Measurements from ENCODE around the gene TLN1. TPM values are rescaled to one million over a fixed set of nuclear protein-coding genes. Genes with fewer than 3 reads are reported as not detected.

TLN1 gene
- total and polyA plus RNA-seq, 11 donors: 152 to 373 (median 257) TPM

DNA sequence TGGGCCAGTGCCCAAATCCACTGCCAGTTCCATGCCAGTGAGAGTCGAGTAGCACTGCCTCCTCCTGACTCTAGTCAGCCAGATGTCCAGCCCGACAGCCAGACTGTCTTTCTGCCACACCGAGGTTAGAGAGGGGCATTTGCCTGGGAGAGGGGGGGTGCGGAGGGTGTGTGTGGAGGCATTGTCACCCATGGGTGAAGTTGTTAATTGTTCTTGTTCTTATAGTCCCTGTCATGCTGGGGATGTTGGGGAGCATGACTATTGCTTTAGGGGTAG lies 18.2 kb upstream of the TLN1 start:
- Histone ChIP-seq H3K27me3 (no peaks in the 10 kb centered on the region), H3K4me3 (peak overlapping the region in 8 of 12 donors; percentile 71 to 99 (median 92)), H3K27ac (peak overlapping the region; percentile 92 to 99 (median 97)), H3K4me1 (peaks cover 2 to 50% (median 38%) of the 10 kb centered on the region in 12 donors), H3K9me3 (no peaks in the 10 kb centered on the region), H3K36me3 (peaks cover 0 to 58% (median 49%) of the 10 kb centered on the region in 9 donors)
- no peak for DNase-seq
- intact Hi-C loops (cut with DNase I): loop anchor here in 1 of 10 donors (10.0 kb wide), 1 partner anchor 65 kb away; the partner anchor contains the start of genes HINT2 and SPAG8
- WGBS, 4 donors: 39 to 57% (median 54%) methylated on average over 4 of the region's 4 CpGs
- peak in 1 of 4 donors; percentile 5 for ATAC-seq
- TF ChIP-seq POLR2A (IDR thresholded peaks at IDR 0.05): no peak
- TF ChIP-seq, protein P1, sequence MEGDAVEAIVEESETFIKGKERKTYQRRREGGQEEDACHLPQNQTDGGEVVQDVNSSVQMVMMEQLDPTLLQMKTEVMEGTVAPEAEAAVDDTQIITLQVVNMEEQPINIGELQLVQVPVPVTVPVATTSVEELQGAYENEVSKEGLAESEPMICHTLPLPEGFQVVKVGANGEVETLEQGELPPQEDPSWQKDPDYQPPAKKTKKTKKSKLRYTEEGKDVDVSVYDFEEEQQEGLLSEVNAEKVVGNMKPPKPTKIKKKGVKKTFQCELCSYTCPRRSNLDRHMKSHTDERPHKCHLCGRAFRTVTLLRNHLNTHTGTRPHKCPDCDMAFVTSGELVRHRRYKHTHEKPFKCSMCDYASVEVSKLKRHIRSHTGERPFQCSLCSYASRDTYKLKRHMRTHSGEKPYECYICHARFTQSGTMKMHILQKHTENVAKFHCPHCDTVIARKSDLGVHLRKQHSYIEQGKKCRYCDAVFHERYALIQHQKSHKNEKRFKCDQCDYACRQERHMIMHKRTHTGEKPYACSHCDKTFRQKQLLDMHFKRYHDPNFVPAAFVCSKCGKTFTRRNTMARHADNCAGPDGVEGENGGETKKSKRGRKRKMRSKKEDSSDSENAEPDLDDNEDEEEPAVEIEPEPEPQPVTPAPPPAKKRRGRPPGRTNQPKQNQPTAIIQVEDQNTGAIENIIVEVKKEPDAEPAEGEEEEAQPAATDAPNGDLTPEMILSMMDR (IDR thresholded peaks at IDR 0.05): no peak

DNA sequence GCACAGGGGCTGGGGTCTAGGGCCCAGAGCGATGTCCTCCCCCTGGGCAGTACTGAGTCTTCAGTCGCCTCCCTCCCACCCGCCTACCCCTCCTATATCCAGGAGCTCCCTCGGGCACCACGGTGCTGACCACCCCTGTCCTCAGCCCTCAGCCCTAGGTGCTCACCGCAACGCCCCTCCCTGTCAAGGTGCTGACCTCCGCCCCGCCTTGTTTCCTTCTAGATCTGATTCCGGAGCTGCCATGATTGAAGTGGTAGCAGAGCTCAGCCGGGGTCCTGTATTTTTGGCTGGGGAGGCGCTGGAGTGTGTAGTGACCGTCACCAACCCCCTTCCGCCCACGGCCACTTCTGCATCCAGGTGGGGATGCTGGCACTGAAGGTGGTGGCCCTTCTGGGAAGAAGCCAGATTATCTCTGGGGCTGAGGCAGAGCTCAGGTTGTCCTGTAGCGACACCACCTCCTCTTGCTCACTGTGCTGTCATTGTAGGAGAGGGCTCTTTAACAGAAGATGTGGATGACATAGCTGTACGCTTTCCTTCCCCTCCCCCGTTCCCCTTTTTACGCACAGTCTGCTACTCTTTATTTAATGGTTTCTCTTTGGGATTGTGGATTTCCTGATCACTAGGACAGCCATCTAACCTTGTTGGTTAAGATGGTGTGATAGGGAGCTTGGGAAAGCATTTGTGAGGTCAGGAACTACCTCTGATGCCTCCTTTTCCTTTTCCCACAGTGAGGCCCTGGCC lies 17.7 kb upstream of the TLN1 start:
- peaks cover 0 to 58% (median 49%) of the 10 kb centered on the region in 9 donors for H3K36me3 ChIP-seq
- intact Hi-C loops (cut with DNase I): loop anchor here in 4 of 10 donors (2.0 to 10.0 kb wide), 4 partner anchors 17 to 92 kb away; partner anchors contain the start of genes CREB3 (in 3 of the 4), TLN1 (in 3 of the 4), CCDC107 (in 2 of the 4) and RMRP (in 2 of the 4)
- no peaks in the 10 kb centered on the region for H3K27me3 ChIP-seq
- 4 to 9% (median 6%) methylated on average over 17 to 19 of the region's 19 CpGs for WGBS, 4 donors
- DNase-seq (peak in 3 of 5 donors; percentile 33 to 59 (median 51)), ATAC-seq (peak; percentile 9 to 44 (median 30))
- peak overlapping the region; percentile 92 to 99 (median 97) for H3K27ac ChIP-seq
- H3K4me1 ChIP-seq: peaks cover 2 to 55% (median 43%) of the 10 kb centered on the region in 12 donors
- peak overlapping the region; percentile 71 to 99 (median 88) for H3K4me3 ChIP-seq
- TF ChIP-seq, protein P1 (IDR thresholded peaks at IDR 0.05): no peak
- TF ChIP-seq POLR2A (IDR thresholded peaks at IDR 0.05): no peak
- no peaks in the 10 kb centered on the region for H3K9me3 ChIP-seq

DNA sequence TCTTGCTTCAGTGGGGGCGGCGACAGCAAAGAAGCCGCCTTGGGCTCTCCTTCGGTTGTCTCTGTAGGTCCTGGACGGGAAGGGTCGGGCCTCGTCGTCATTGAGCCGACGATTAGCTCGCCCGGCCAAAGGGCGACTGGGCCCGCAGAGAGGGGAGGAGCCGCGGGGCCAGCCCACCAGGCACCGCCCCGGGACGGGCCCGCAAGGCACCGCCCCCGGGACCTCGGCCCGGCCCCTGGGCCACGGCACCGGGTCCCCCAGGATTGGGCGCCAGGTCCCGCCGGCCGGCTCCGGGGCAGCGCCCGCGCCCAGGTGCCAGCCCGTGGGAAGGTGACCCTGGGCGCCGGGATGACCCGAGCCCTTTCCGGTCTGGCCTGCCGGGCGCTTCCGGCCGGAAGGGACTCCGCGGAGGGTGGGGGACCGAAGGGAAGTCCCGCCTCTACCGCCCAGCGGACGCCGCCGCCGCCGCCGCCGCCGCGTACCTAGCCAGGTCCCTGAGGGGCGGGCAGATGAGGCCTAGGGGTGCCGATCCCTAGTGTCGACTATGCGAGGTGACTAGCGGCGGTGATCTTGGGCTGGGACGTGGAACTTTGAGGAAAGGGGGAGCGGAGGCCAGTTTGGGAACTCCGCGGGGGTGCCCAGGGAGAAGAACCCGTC lies 17.0 kb upstream of the TLN1 start, which contains the start of the genes GBA2 and RGP1:
GBA2 (minus strand) TSS at position 371 of the 657 bp plus-strand sequence. CDS start 524 bp downstream, outside the sequence.
RGP1 (plus strand) TSS at position 430 of the 657 bp plus-strand sequence. CDS start 469 bp downstream, outside the sequence.
- ATAC-seq (peak; percentile 81 to 94 (median 92)), DNase-seq (peak; percentile 88 to 94 (median 93))
- intact Hi-C loops (cut with DNase I): loop anchor here in 4 of 10 donors (2.0 to 5.0 kb wide), 3 partner anchors 16 to 92 kb away; partner anchors contain the start of genes CREB3 (in 3 of the 4), TLN1 (in 3 of the 4), CCDC107 (in 2 of the 4) and RMRP (in 2 of the 4)
- Histone ChIP-seq H3K9me3 (no peaks in the 10 kb centered on the region), H3K27ac (peak within 1 kb of the TSS; percentile 92 to 99 (median 97)), H3K27me3 (no peaks in the 10 kb centered on the region), H3K4me1 (peaks cover 2 to 60% (median 49%) of the 10 kb centered on the region in 12 donors), H3K36me3 (peaks cover 0 to 59% (median 49%) of the 10 kb centered on the region in 9 donors), H3K4me3 (peak within 1 kb of the TSS; percentile 71 to 99 (median 88))
- TF ChIP-seq, protein P1 (IDR thresholded peaks at IDR 0.05): no peak
- TF ChIP-seq POLR2A (IDR thresholded peaks at IDR 0.05): peak; percentile 19 to 87
- WGBS, 4 donors: 0 to 1% (median 1%) methylated on average over 18 to 69 of the region's 69 CpGs

All from heart left ventricle (tissue), 16 donors.